Stimulated activated CD4-positive, alpha-beta T cell treated with anti-CD3 and anti-CD28 coated beads, Interleukin-4, amount 100 ng/mL, for 1 hour (primary cell): ENCODE measurements around the gene PCAT6.
A peak's percentile ranks its signal among the peaks of the same experiment; 100 is the strongest.

Experiments
- DNase-seq: peaks from one replicate; pipeline ENCODE4 v3.0.0-alpha.2; 2020

Gene PCAT6

DNA sequence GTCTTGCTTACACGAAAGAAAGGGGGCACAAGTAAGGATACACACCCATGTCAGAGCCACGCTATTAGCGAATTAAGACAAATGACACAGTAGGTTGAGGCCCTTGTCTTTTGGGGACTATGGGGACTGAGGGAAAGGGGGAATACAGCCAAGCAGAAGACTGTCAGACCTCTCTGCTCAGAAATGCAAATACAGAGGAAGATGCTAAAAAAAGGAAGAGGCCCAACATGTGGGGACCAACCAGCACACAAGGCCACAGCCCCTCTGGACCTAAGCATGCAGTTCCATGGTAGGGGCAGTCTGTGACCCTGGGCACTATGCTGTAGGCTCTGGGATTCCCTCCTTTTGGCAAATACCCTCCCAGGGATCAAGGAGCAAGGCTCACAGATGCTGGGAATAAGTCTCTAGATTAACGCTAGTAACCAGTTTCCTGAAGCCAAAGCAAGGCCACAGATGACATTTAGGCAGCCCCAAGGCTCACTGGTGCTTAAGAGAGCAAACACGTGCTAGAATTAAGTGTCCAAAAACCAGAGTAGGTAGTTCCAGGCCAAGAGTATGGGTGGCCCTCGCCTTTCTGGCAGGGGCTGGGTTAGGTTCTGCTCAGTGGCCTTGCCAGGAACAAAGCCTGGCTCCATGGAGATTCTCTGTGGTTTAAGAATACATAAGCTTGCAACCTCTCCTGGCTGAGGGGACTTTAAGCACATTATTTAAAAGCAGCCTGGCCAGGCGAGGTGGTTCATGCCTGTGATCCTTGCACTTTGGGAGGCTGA lies 40.0 kb downstream of the PCAT6 start:
- DNase-seq: no peak

GRCh38 chr1:202852163-202852904 lies 41.6 kb downstream of the PCAT6 start:
- peak; percentile 28 for DNase-seq

- no peak for DNase-seq
These were observed 44.0 kb downstream of the PCAT6 start for GRCh38 chr1:202854787-202855186.

DNA sequence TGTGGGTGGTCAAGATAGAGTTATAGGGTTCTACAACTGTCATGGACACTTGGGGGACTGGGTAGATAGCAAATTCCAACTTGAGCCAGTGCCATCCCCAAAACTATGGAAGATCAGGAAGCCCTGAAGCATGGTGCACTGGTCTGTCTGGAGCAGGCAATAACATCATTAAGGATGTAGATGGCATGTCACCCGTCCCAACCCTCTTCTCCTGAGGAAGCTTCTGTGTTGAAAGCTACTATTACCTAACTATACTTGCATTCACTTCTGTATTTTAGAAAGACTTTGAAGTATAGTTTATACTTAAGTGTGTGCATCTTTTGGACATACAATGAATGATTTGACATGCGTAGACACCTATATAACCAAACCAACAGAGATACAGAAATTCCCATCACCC lies 45.3 kb downstream of the PCAT6 start:
- no peak for DNase-seq

GRCh38 chr1:202857136-202857610 lies 46.4 kb downstream of the PCAT6 start:
- no peak for DNase-seq

DNA sequence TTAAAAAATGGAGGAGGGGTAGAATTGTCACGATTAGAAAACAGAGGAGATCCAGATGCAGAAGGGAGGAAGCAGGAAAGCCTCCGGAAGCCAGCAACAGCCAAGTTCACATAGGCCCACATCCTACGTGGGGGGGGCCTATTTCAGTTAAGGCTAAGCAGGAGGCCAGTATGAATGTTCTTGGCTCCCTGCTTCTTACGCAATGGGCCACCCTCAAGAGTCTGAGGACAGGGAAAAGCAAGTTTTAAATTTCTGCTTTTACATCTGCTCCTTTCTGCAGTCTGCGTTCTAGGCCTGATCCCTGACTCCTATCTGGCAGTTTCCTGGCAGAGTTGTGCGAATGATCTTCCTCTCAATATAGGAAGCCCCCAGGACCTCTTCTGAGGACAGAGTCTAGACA lies 47.6 kb downstream of the PCAT6 start:
- no peak for DNase-seq

DNA sequence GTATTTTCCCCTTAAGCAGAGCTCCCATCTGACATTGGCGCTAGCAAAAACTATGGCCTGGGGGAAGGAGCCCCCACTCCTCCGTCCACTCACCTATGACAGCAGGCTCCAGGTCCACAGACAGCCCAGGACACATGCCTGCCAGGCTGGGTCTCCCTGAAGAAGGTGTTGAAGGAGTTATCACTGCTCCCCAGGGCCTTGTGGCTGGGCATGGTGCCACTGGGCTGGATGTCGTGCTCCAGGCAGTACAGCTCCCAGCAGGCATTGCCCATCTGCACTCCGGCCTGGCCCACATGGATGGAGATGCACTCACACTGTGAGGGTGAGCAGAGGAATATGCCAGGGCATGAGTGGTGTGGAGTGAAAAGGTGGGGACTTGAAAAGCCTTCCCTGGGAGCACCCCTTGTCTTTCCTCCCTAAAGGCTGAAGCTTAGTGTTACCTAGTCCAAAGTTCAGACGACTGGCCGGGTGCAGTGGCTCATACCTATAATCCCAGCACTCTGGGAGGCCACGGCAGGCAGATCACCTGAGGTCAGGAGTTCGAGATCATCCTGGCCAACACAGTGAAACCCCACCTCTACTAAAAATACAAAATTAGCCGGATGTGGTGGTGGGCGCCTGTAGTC lies 48.1 kb downstream of the PCAT6 start:
- no peak for DNase-seq

- peak; percentile 32 for DNase-seq
These were observed 50.1 kb downstream of the PCAT6 start for GRCh38 chr1:202860744-202861419.
